Measurements from ENCODE around the gene SNRPB.

DNA sequence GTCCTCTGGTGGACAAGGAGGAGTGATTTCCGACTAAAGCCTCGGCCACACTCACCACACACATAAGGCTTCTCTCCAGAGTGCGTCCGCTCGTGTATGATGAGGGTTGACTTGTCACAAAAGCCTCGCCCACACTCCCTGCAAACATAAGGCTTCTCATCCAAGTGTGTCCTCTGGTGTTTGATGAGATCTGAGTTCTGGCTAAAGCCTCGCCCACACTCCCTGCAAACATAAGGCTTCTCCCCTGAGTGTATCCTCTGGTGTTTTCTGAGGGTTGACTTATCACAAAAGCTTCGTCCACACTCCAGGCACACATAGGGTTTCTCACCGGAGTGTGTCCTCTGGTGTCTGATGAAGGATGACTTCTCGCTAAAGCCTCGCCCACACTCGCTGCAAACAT is 12.9 kb upstream of the SNRPB start:
- no peak for TF ChIP-seq POLR2AphosphoS5 (IDR thresholded peaks at IDR 0.05; ENCODE audit: borderline replicate concordance, low read depth, low read length)
- no peak for TF ChIP-seq EZH2 (IDR thresholded peaks at IDR 0.05)
- TF ChIP-seq FOXP2 (optimal IDR thresholded peaks at IDR 0.05; ENCODE audit: control extremely low read depth, extremely low read length, insufficient read depth) = no peak
